ENCODE results near the gene PIP5K1C. TPM values are rescaled to one million over a fixed set of nuclear protein-coding genes. Genes with fewer than 3 reads are reported as not detected.

Gene PIP5K1C
- total RNA-seq, 1 experiment from 2014 or later: 26.9 TPM

GRCh38 chr19:3615524-3616135 is 84.6 kb downstream of the PIP5K1C start:
- TF ChIP-seq SP1 (IDR thresholded peaks at IDR 0.05; ENCODE audit: low read depth): no peak
- no peak for TF ChIP-seq CTCF (IDR thresholded peaks at IDR 0.05 in 2 of 3, conservative IDR thresholded peaks at IDR 0.05 in 1 of 3; ENCODE audit: borderline replicate concordance in 1 of 3, insufficient read depth in 1 of 3, low read depth in 2 of 3, low read length in 2 of 3)
- Histone ChIP-seq H3K9me3 (ENCODE audit: control insufficient read depth in 1 of 2, insufficient read depth in 1 of 2, low read depth in 1 of 2, low read length in 2 of 2) (no peaks in the 10 kb centered on the region), H4K20me1 (ENCODE audit: insufficient read depth) (no peaks in the 10 kb centered on the region), H3K4me2 (ENCODE audit: low read length) (no peak overlapping the region), H3K79me2 (ENCODE audit: insufficient read depth, low read length) (no peaks in the 10 kb centered on the region), H3K4me1 (ENCODE audit: control insufficient read depth in 1 of 2, insufficient read depth in 2 of 2, low read length in 2 of 2) (no peaks in the 10 kb centered on the region), H2AFZ (ENCODE audit: low read depth, low read length, poor library complexity, severe bottlenecking) (no peak overlapping the region), H3K4me3 (replicated peaks in 1 of 2; ENCODE audit: low read depth in 1 of 2, low read length in 2 of 2) (no peak overlapping the region), H3K36me3 (ENCODE audit: control insufficient read depth in 1 of 2, insufficient read depth in 2 of 2, low read length in 2 of 2) (peaks cover 0 to 7% of the 10 kb centered on the region in 2 experiments; a peak in 2 of 4 replicates), H3K9ac (ENCODE audit: low read length) (no peak overlapping the region), H3K9me2 (ENCODE audit: insufficient read depth) (no peaks in the 10 kb centered on the region), H3K27ac (ENCODE audit: low read depth, low read length) (no peak overlapping the region; the same call in 1 of the 2 replicates), H3K27me3 (ENCODE audit: insufficient read depth, low read length) (no peaks in the 10 kb centered on the region)
- POLR2A ChIA-PET: no interaction called here
- intact Hi-C loops (cut with micrococcal nuclease): no loop called here
- CTCF ChIA-PET: no interaction called here
- no peak for ATAC-seq
- no TSS peak for BruUV-seq (replicated peaks)
- DNase-seq (ENCODE audit: low read depth, low spot score): no peak
- RAD21 ChIA-PET (ENCODE audit: low non-redundant PET in 1 of 2, low total read pairs in 2 of 2, uncharacterized antibody in 2 of 2, unreplicated experiment in 2 of 2): no interaction called here

GRCh38 chr19:3614858-3615505 is 85.3 kb downstream of the PIP5K1C start:
- Histone ChIP-seq H4K20me1 (ENCODE audit: insufficient read depth) (no peaks in the 10 kb centered on the region), H3K4me2 (ENCODE audit: low read length) (no peak overlapping the region), H3K9ac (ENCODE audit: low read length) (no peak overlapping the region), H3K4me1 (ENCODE audit: control insufficient read depth in 1 of 2, insufficient read depth in 2 of 2, low read length in 2 of 2) (no peaks in the 10 kb centered on the region), H3K27me3 (ENCODE audit: insufficient read depth, low read length) (no peaks in the 10 kb centered on the region), H3K9me2 (ENCODE audit: insufficient read depth) (no peaks in the 10 kb centered on the region), H3K9me3 (ENCODE audit: control insufficient read depth in 1 of 2, insufficient read depth in 1 of 2, low read depth in 1 of 2, low read length in 2 of 2) (no peaks in the 10 kb centered on the region), H2AFZ (ENCODE audit: low read depth, low read length, poor library complexity, severe bottlenecking) (no peak overlapping the region), H3K36me3 (ENCODE audit: control insufficient read depth in 1 of 2, insufficient read depth in 2 of 2, low read length in 2 of 2) (peaks cover 0 to 7% of the 10 kb centered on the region in 2 experiments; a peak in 2 of 4 replicates), H3K27ac (ENCODE audit: low read depth, low read length) (no peak overlapping the region; the same call in 1 of the 2 replicates), H3K4me3 (replicated peaks in 1 of 2; ENCODE audit: low read depth in 1 of 2, low read length in 2 of 2) (no peak overlapping the region), H3K79me2 (ENCODE audit: insufficient read depth, low read length) (no peaks in the 10 kb centered on the region)
- no TSS peak for BruUV-seq (replicated peaks)
- intact Hi-C loops (cut with micrococcal nuclease): no loop called here
- ATAC-seq: no peak
- POLR2A ChIA-PET: no interaction called here
- RAD21 ChIA-PET (ENCODE audit: low non-redundant PET in 1 of 2, low total read pairs in 2 of 2, uncharacterized antibody in 2 of 2, unreplicated experiment in 2 of 2): no interaction called here
- no peak for DNase-seq (ENCODE audit: low read depth, low spot score)
- CTCF ChIA-PET: no interaction called here
- TF ChIP-seq ZBTB33 (IDR thresholded peaks at IDR 0.05; ENCODE audit: extremely low read depth, insufficient replicate concordance, low read length): no peak
- no peak for TF ChIP-seq POLR2A (IDR thresholded peaks at IDR 0.05; ENCODE audit: borderline replicate concordance, extremely low read depth, insufficient read depth, insufficient read length)
- TF ChIP-seq EZH2phosphoT487 (IDR thresholded peaks at IDR 0.05; ENCODE audit: borderline replicate concordance): no peak
- no peak for TF ChIP-seq SRF (IDR thresholded peaks at IDR 0.05; ENCODE audit: low read depth)
- no peak for TF ChIP-seq SP1 (IDR thresholded peaks at IDR 0.05; ENCODE audit: low read depth)
- TF ChIP-seq FOSL1 (IDR thresholded peaks at IDR 0.05; ENCODE audit: low read depth): no peak
- no peak for TF ChIP-seq ELF1 (IDR thresholded peaks at IDR 0.05; ENCODE audit: borderline replicate concordance, low read depth)
- no peak for TF ChIP-seq CEBPB (IDR thresholded peaks at IDR 0.05; ENCODE audit: low read depth)
- no peak for TF ChIP-seq EZH2 (IDR thresholded peaks at IDR 0.05)
- no peak for TF ChIP-seq POLR2AphosphoS5 (IDR thresholded peaks at IDR 0.05; ENCODE audit: low read depth, low read length)
- no peak for TF ChIP-seq TCF7L2 (IDR thresholded peaks at IDR 0.05; ENCODE audit: borderline replicate concordance, extremely low read depth, insufficient read depth, insufficient read length)
- TF ChIP-seq MAX (IDR thresholded peaks at IDR 0.05): no peak
- no peak for TF ChIP-seq RAD21 (IDR thresholded peaks at IDR 0.05; ENCODE audit: low read depth)
